ENCODE measurements around the gene ANKFN1. TPM values are rescaled to one million over a fixed set of nuclear protein-coding genes. Genes with fewer than 3 reads are reported as not detected.

ANKFN1 gene
- total RNA-seq, 1 experiment from 2014 or later, result not detected

DNA sequence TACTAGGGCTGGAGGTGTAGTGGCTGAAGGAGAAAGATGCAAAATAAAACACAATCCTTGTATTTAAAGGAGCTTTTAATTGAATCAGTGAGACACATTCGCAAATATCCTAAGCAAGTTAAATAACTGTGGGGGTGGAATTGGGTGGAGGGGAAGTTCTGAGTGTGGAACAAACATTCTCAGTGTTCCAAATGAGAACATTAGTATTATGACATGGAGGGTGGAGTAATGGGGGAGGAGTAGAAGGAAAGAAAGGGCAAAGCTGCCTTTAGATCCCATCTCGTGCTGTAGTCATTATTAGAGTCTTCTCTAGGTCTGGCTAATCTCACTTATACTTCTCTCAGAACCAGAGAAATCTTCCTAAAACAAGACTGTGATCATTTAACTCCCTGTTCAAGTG lies 169.7 kb downstream of the ANKFN1 start:
- DNase-seq (ENCODE audit: low spot score), result no peak
- intact Hi-C loops (cut with micrococcal nuclease; ENCODE audit: unreplicated experiment), result no loop called here
- Histone ChIP-seq H3K27ac (ENCODE audit: low read depth, low read length, poor library complexity, severe bottlenecking) (no peak overlapping the region), H3K9me3 (ENCODE audit: low read depth, low read length, poor library complexity, severe bottlenecking) (no peaks in the 10 kb centered on the region), H3K4me1 (ENCODE audit: insufficient read depth, low read length, poor library complexity, severe bottlenecking) (no peaks in the 10 kb centered on the region), H3K4me3 (ENCODE audit: low read depth, low read length, poor library complexity, severe bottlenecking) (no peak overlapping the region), H3K36me3 (ENCODE audit: insufficient read depth, low read length, poor library complexity, severe bottlenecking) (no peaks in the 10 kb centered on the region), H3K27me3 (replicated peaks; ENCODE audit: insufficient read depth, low read depth, low read length, poor library complexity) (peaks cover 67% of the 10 kb centered on the region)
- no TSS peak for BruUV-seq (replicated peaks)
- ChIA-PET POLR2A (ENCODE audit: low non-redundant PET) (no interaction called here), CTCF (no interaction called here)
- TF ChIP-seq CTCF (conservative IDR thresholded peaks at IDR 0.05; ENCODE audit: low read depth, low read length), result no peak

DNA sequence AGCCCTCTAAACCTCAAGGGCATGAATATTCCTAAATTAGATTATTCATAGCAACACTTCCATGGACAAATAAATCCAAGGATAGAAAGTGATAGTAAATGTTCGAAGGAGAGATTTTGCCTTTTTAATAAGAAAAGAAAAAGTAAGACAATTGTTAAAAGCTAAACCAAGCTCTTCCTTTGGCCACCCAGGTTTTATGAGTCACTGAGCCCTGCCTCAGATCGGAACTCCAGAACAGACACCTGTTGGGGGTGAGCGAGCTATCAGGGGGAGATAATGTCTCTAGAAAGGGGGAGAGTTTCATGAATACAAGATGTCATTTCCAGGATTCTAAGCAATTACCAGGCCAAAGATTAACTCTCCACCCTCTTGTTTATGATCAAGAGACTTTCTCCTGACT lies 171.4 kb downstream of the ANKFN1 start:
- H3K4me3 ChIP-seq (ENCODE audit: low read depth, low read length, poor library complexity, severe bottlenecking), result no peak overlapping the region
- peaks cover 67% of the 10 kb centered on the region for H3K27me3 ChIP-seq (replicated peaks; ENCODE audit: insufficient read depth, low read depth, low read length, poor library complexity)
- POLR2A ChIA-PET (ENCODE audit: low non-redundant PET), result no interaction called here
- no peaks in the 10 kb centered on the region for H3K36me3 ChIP-seq (ENCODE audit: insufficient read depth, low read length, poor library complexity, severe bottlenecking)
- H3K4me1 ChIP-seq (ENCODE audit: insufficient read depth, low read length, poor library complexity, severe bottlenecking), result no peaks in the 10 kb centered on the region
- intact Hi-C loops (cut with micrococcal nuclease; ENCODE audit: unreplicated experiment), result no loop called here
- H3K9me3 ChIP-seq (ENCODE audit: low read depth, low read length, poor library complexity, severe bottlenecking), result no peaks in the 10 kb centered on the region
- H3K27ac ChIP-seq (ENCODE audit: low read depth, low read length, poor library complexity, severe bottlenecking), result no peak overlapping the region
- DNase-seq (ENCODE audit: low spot score), result no peak
- CTCF ChIA-PET, result no interaction called here
- TF ChIP-seq CTCF (conservative IDR thresholded peaks at IDR 0.05; ENCODE audit: low read depth, low read length) (no peak), EZH2 (IDR thresholded peaks at IDR 0.05; ENCODE audit: borderline replicate concordance, low read depth, low read length, poor library complexity, severe bottlenecking) (no peak)
- BruUV-seq (replicated peaks), result no TSS peak

GRCh38 chr17:56325313-56326000 lies 172.2 kb downstream of the ANKFN1 start:
- H3K4me3 ChIP-seq (ENCODE audit: low read depth, low read length, poor library complexity, severe bottlenecking), result no peak overlapping the region
- DNase-seq (ENCODE audit: low spot score), result no peak

More at GRCh38 chr17:56325313-56326000, 172.2 kb downstream of the ANKFN1 start:
- H3K36me3 ChIP-seq (ENCODE audit: insufficient read depth, low read length, poor library complexity, severe bottlenecking), result no peaks in the 10 kb centered on the region
- H3K4me1 ChIP-seq (ENCODE audit: insufficient read depth, low read length, poor library complexity, severe bottlenecking), result no peaks in the 10 kb centered on the region
- intact Hi-C loops (cut with micrococcal nuclease; ENCODE audit: unreplicated experiment), result no loop called here
- no peak overlapping the region for H3K27ac ChIP-seq (ENCODE audit: low read depth, low read length, poor library complexity, severe bottlenecking)
- peaks cover 61% of the 10 kb centered on the region for H3K27me3 ChIP-seq (replicated peaks; ENCODE audit: insufficient read depth, low read depth, low read length, poor library complexity)
- ChIA-PET POLR2A (ENCODE audit: low non-redundant PET) (no interaction called here), CTCF (no interaction called here)
- no TSS peak for BruUV-seq (replicated peaks)
- TF ChIP-seq CTCF (conservative IDR thresholded peaks at IDR 0.05; ENCODE audit: low read depth, low read length) (no peak), EZH2 (IDR thresholded peaks at IDR 0.05; ENCODE audit: borderline replicate concordance, low read depth, low read length, poor library complexity, severe bottlenecking) (no peak)
- H3K9me3 ChIP-seq (ENCODE audit: low read depth, low read length, poor library complexity, severe bottlenecking), result no peaks in the 10 kb centered on the region

All from A673 (cell line).